Dermis blood vessel endothelial cell (primary cell): Measurements from ENCODE around the gene OGG1. TPM values are rescaled to one million over a fixed set of nuclear protein-coding genes. Genes with fewer than 3 reads are reported as not detected.

Experiments used
- DNase-seq: peaks from one replicate; pipeline ENCODE4 v3.0.0; 2010
- total RNA-seq: library from RNA; depleted of rRNA; stranded (reverse); fragments of >200 nt; gene quantifications from 2 replicates; pipeline ENCODE4 v1.2.3, GENCODE V29; 2014

The OGG1 gene
- total RNA-seq, 1 donor from 2014 or later: 15.5 TPM

DNA sequence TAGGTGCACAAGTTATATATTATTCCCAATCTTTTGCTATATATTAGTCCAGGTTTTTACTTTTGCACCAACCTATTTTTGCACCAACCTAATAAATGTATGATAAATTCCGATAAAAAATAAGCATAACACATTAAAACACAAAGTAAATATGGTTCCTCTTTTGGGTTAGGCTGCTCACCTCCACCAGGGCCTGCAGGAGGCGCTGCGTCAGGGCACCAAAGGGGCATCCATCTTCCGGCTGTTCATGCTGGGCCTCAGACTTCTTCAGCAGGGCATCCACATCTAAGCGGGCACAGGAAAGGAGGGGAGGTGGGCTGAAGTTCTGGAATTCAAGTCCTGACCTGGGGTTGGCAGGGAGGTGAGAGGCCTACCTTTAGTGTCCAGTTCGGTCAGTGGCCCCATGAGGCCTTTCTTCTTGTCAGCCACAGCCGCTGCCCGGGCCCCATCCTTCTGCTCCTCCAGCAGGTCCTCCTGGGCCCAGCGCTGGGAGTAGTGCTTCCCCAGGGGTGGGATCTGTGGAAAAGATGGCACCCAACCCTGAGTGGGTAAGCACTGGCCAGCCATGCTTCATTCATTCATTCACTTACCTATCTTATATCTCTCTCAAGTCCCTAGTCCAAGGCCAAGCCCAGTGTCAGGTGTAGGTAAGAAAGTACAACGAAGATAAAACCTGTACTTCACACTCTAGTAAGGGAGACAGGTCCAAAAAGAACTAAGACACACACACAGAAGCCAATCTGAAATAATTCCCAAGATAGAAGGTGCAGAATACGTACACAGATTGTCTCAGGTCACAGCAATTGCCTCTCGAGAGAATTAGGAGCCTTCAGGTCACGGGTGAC lies 37.3 kb downstream of the OGG1 start:
- DNase-seq: peak; percentile 23

DNA sequence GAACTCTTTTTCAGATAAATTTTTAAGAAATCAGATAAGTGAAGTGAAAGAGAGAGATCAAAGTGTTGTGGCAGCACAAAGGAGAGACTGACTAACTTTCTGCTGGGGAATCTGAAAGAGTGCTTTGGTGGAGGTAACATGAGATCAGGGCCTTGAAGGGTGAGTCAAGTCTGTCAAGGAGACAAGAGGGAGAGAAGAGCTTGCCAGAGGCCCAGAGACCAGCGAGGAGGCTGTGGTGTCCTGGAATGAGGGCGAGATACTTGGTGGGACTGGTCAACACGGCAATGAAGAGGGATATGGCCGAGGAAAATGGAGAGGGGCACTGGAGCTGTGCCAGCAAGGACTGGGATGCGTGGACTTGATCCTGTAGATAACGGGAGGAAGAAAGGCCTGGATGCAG lies 38.0 kb downstream of the OGG1 start:
- DNase-seq: no peak

DNA sequence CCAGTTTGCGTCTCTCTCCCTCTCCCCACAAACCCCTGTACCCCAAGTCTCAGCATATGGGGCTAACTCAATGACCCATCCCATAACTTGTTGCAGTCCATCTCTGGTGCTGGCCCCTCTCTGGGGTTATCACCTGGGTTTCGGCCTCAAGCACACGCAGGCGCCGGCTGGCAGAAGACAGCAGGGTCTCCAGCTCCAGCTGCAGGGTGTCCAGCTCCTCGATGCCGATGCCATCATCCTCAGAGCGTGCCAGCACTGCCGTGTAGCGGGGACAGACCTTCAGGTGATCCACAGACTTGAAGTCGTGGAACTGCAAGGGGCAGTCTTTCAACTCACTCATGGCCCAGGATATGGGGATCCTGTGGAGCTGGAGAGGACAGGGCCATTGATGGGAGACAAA lies 41.4 kb downstream of the OGG1 start:
- no peak for DNase-seq

DNA sequence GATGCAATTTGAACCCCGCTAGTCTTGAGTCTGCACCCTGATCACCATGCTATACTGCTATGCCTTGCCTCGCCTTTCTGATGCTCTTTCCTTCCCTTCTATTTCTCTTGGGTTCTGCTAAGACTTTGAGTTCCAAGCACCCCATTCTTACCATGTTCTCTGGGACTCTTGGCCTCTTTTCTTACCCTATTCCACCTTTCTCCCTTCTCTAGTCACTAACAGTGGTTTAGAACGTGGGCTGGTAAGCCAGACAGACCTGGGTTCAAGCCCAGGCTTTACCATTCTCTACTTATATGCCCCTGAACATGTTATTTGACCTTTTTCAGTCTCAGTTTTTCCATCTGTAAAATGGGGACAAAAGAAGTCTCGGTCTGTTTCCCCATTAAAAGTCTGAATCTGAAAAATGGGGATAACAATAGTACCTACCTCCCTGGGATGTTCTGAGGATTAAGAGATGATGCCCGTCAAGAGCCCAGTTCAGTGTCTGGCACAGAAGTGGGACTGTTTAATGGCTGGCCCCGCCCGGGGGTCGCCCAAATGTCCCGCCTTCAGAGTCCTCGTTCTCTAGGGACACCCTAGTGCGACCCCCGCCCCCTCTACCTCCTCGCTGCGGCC lies 42.1 kb downstream of the OGG1 start:
- DNase-seq: no peak

DNA sequence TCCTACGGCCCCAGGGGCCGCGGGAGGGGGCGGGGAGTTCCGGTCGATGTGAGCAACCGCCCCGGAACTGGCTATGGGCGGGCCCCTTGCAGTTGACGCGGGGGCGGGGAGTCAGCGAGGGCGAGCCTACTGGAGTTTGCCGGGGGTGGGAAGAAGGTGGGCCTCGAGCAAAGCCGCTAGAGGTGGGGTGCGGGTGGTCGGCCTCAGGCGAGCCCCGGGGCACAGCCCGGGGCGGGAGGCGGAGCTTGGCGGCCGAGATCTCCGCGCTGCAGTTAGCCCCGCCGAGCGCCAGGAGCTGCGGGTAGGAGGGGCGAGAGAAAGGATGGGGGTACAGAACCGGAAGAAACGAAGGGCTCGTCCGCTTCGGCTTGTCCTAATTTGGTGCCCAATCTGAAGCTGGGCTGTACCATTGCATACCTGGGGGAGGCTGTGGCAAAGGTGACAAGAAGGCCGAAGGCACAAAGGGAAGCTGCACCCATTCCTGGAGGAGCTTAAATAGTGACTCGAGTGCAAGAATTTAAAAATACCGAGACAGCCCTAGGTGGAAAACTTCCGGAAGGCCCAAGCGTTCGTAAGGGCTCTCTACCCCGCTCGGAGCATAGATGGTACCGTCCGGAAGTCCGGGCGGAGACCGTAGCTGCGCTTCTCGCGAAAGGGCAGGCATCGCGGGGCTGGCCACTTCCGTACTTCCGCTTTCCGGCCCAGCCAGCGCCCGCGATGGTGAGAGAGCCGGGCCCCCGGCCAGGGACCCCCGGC lies 42.8 kb downstream of the OGG1 start, which contains the start of the genes ARPC4 and TADA3:
TSS of gene ARPC4 (plus strand) at position 678 of the 756 bp plus-strand sequence. CDS start at position 718, 40 bp downstream.
TSS of gene TADA3 (minus strand) at position 69 of the 756 bp plus-strand sequence. CDS start 1,007 bp downstream, outside the sequence.
- peak; percentile 96 for DNase-seq

DNA sequence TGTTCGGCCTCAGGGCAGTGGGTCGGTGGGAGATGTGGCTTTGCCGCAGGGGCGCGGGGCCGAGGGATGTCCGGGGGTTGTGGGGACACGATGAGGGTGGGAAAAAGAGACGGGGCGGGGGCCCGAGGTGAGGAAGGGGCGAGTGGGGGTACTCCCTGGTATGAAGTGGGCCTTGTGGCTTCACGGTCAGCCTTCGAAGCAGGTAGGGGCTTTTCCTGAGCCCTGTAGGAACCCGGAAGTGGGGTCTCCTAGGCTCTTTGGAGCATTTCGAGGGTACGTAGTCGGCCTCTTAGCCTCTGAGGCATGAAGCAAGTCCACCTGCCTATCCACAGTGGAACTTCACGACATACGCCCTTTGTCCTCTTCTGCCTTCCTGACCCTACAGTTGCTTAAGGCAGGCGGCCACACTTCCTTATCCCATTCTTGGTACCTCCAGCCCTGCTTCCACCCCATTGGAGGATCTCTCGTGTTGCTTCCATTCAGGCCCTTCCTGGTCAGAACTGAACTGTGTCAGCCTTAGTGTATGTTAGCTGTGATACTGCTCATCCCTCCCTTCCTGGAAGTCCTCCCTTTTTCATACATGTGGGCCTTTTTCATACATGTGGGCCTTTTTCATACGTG lies 43.5 kb downstream of the OGG1 start:
- DNase-seq: peak; percentile 69

DNA sequence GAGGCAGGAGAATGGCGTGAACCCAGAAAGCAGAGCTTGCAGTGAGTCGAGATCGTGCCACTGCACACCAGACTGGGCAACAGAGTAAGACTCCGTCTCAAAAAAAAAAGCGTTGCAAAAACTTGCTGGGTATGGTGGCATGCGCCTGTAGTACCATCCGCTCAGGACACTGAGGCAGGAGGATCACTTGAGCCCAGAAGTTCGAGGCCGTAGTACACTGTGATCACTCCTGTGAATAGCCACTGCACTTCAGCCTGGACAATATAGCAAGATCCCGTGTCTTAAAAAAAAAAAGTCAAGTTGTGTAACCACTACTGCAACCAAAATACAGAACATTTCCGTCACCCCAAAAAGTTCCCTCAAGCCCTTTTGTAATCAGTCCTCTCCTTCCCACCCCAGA lies 44.6 kb downstream of the OGG1 start:
- DNase-seq: no peak

DNA sequence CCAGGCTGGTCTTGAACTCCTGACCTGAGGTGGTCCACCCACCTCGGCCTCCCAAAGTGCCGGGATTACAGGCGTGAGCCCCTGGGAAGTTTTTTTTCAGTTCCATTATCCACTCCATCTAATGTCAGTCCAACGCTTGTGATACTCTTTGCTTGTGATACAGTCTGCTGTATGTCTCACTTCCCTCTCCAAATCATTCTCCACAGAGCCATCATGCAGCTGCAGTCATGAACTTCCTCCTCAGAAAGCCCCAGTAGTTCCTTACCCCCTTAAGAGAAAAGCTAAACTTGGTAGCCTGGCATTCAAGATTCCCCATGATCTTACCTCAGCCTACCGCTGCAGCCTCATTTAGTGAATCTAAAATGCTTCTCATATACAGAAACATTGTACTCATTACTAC lies 45.5 kb downstream of the OGG1 start:
- DNase-seq: no peak

DNA sequence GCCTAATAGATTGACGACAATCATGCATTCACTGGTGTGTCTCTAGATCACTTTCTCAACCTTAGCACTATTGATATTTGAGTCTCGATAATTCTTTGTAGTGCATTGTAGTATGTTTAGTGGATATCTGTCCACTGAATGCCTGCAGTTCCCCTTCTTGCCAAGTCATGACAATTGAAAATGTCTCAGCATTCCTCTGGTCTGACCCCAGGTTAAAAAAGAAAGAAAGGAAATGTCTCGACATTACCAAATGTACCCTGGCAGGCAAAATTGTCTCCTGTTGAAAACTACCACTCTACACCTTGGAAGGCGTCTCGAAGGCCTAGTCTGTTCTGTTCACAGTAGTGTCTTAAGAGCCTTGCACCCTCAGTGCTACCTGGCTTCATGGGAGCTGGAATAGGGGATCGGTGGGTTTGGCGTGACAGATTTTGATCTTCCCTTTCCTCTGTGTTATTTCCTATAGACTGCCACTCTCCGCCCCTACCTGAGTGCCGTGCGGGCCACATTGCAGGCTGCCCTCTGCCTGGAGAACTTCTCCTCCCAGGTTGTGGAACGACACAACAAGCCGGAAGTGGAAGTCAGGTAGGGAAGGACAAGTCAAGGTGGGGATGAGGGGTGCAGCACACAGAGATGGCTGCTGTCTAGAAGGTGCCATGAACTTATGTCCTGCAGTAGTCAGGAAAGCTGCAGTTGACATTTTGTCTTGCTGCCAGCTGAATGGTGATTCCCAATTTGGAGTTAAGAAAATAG lies 47.6 kb downstream of the OGG1 start:
- DNase-seq: peak; percentile 51

DNA sequence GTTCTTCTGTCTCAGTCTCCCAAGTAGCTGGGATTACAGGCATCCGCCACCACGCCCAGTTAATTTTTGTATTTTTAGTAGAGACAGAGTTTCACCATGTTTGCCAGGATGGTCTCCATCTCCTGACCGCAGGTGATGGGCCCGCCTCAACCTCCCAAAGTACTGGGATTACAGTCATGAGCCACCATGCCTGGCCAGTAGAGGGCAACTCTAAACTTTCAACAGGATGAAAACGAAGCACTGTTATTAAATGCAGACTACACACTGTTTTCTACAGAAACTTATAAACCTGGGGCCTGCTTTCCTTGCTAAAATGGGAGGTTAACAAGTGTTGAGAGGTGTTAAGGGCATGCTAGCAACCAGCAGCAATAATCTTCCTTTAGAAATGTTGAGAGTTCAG lies 50.8 kb downstream of the OGG1 start:
- DNase-seq: peak; percentile 25

DNA sequence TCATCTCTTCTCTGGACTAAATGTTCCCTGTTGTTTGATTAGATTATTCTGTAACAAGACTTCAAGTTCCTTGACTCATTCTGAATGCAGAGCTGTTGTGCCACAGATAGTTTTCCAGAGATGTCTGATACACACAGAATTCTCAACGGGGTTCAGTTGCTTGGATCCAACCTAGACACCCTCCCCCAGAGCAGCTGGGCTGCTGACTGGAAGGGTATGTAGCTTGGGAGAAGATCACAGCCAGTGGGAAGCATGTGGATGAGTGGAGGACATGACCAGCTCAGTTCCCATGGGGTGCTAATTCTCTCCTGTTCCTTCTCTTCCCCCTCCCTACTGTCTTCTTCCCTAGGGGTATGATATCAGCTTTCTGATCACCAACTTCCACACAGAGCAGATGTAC lies 53.7 kb downstream of the OGG1 start:
- DNase-seq: no peak

DNA sequence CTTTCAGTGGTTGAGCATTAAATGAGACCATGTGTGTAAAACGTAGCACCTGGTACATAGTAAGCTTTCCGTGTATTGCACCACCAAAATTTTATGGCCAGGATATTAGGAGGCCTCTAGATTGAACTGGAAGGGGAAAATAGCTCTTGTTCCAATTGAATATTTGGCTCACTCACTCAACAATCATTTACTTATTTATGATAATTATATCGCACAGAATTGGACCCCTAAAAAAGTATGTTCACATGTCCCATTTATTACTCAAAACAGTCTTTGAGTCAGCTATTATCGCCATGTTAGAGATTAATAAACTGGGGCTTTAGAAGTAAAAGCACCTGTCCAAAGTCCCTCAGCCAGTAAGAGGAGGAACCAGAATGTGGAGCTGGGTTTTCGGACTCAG lies 55.2 kb downstream of the OGG1 start:
- DNase-seq: no peak

DNA sequence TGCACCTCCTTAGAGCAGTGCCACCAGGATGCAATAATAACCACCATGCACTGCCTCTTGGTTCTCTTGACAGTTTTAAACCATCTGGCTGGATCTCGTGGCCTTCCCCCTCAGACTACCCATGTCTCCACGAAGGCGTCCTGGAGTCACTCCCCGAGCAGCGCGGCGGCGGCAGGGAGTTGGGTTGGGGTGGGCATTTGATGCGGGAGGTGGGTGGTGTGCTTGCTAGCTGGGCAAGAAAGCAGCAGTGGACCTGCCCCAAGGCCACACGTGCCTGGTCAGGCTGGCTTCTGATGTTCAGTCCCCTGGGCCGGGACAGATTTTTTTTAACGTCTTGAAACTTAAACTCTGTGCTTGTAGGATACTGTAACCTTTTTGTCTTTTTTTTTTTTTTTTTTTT lies 56.4 kb downstream of the OGG1 start:
- no peak for DNase-seq

Other genes starting within 250 kb of the OGG1 start
- gene LHFPL4, start 196.1 kb upstream of the OGG1 start, total RNA-seq: not detected in 2 replicates
- 80.2 and 83.7 TPM in 2 replicates for gene MTMR14, start 100.4 kb upstream of the OGG1 start, total RNA-seq
- gene CPNE9, start 46.1 kb upstream of the OGG1 start, total RNA-seq: not detected in 2 replicates
- gene BRPF1, start 18.2 kb upstream of the OGG1 start, total RNA-seq: 24.8 and 29.3 TPM in 2 replicates
- 34.7 and 40.3 TPM in 2 replicates for gene CAMK1, start 20.0 kb downstream of the OGG1 start, total RNA-seq
- gene TADA3, start 42.5 kb downstream of the OGG1 start, total RNA-seq: 39.5 and 60.6 TPM in 2 replicates
- gene ARPC4, start 43.1 kb downstream of the OGG1 start, total RNA-seq: 210 and 309 TPM in 2 replicates
- 9.3 and 20.3 TPM in 2 replicates for gene TTLL3, start 60.3 kb downstream of the OGG1 start, total RNA-seq
- gene RPUSD3, start 94.1 kb downstream of the OGG1 start, total RNA-seq: 28.9 and 33.3 TPM in 2 replicates
- not detected in 2 replicates for gene CIDEC, start 130.3 kb downstream of the OGG1 start, total RNA-seq
- 31.6 and 39.5 TPM in 2 replicates for gene JAGN1, start 140.7 kb downstream of the OGG1 start, total RNA-seq
- gene IL17RE, start 152.9 kb downstream of the OGG1 start, total RNA-seq: 0.14 and 0.17 TPM in 2 replicates
- 20.4 and 25.4 TPM in 2 replicates for gene IL17RC, start 167.1 kb downstream of the OGG1 start, total RNA-seq
- 33.1 and 50.4 TPM in 2 replicates for gene CRELD1, start 183.9 kb downstream of the OGG1 start, total RNA-seq
- 0.68 and 0.84 TPM in 2 replicates for gene PRRT3, start 202.5 kb downstream of the OGG1 start, total RNA-seq
- 44.6 and 121 TPM in 2 replicates for gene EMC3, start 236.9 kb downstream of the OGG1 start, total RNA-seq